Renal pelvis (tissue), 12 donors: Measurements from ENCODE around the gene TRRAP. TPM values are rescaled to one million over a fixed set of nuclear protein-coding genes. Genes with fewer than 3 reads are reported as not detected.
"Not testable (repeated sequence)": the region's sequence is repeated elsewhere in the genome, so short reads cannot be mapped to it uniquely, and the experiment has no call there.

Experiments used
- DNase-seq: peaks from one replicate; pipeline ENCODE4 v3.0.0-alpha.2; 2013
- long read RNA-seq, 16 experiments: transcript quantifications; one replicate each; lab custom pipeline, GENCODE V29; 2026
- polyA plus RNA-seq, 3 donors: library from polyadenylated mRNA; unstranded; fragments of 120-200 nt; gene quantifications; one replicate each; pipeline ENCODE4 v1.2.1, GENCODE V29; 2013; ENCODE audit not compliant: insufficient read length in 3 of 3

TRRAP gene
- polyA plus RNA-seq, result 10 to 100 TPM; 42.0 to 49.6 (median 46.3) TPM
- long read RNA-seq, donor 1, partial matches to known transcripts, result 10 of 10 reads
- long read RNA-seq, donor 1, other reads (novel, unspliced or antisense), result 0 of 10 reads
- long read RNA-seq, donor 2, partial matches to known transcripts, result 6 of 6 reads
- long read RNA-seq, donor 2, other reads (novel, unspliced or antisense), result 0 of 6 reads
- long read RNA-seq, donor 3, partial matches to known transcripts, result 5 of 5 reads
- long read RNA-seq, donor 3, other reads (novel, unspliced or antisense), result 0 of 5 reads
- long read RNA-seq, donor 4, result 0 reads
- long read RNA-seq, donor 5, result 0 reads
- long read RNA-seq, donor 6, partial matches to known transcripts, result 17 of 17 reads
- long read RNA-seq, donor 6, other reads (novel, unspliced or antisense), result 0 of 17 reads
- long read RNA-seq, donor 7, partial matches to known transcripts, result 15 of 15 reads
- long read RNA-seq, donor 7, other reads (novel, unspliced or antisense), result 0 of 15 reads
- long read RNA-seq, donor 8, result 0 reads
- long read RNA-seq, donor 9, partial matches to known transcripts, result 17 of 17 reads
- long read RNA-seq, donor 9, other reads (novel, unspliced or antisense), result 0 of 17 reads
- long read RNA-seq, donor 10, partial matches to known transcripts, result 5 of 5 reads
- long read RNA-seq, donor 10, other reads (novel, unspliced or antisense), result 0 of 5 reads
- long read RNA-seq, donor 11, partial matches to known transcripts, result 6 of 6 reads
- long read RNA-seq, donor 11, other reads (novel, unspliced or antisense), result 0 of 6 reads
- long read RNA-seq, donor 12, partial matches to known transcripts, result 29 of 29 reads
- long read RNA-seq, donor 12, other reads (novel, unspliced or antisense), result 0 of 29 reads
- long read RNA-seq, donor 13, partial matches to known transcripts, result 0 of 1 reads
- long read RNA-seq, donor 13, other reads (novel, unspliced or antisense), result 0 of 1 reads
- long read RNA-seq, donor 14, partial matches to known transcripts, result 40 of 41 reads
- long read RNA-seq, donor 14, other reads (novel, unspliced or antisense), result 0 of 41 reads
- long read RNA-seq, donor 15, partial matches to known transcripts, result 18 of 18 reads
- long read RNA-seq, donor 15, other reads (novel, unspliced or antisense), result 0 of 18 reads
- long read RNA-seq, donor 16, partial matches to known transcripts, result 6 of 6 reads
- long read RNA-seq, donor 16, other reads (novel, unspliced or antisense), result 0 of 6 reads

- DNase-seq, result peak; percentile 76
Measured at GRCh38 chr7:98878365-98879197, at the start of gene TRRAP. Gene TRRAP (plus strand): TSS chr7:98878532. CDS start chr7:98881151, 2,619 bp downstream.

- DNase-seq, result no peak
Measured at GRCh38 chr7:98830972-98831548, 47.3 kb upstream of the TRRAP start.

- no peak for DNase-seq
Measured at GRCh38 chr7:98831641-98832221, 46.6 kb upstream of the TRRAP start.

GRCh38 chr7:98833022-98833421 lies 45.3 kb upstream of the TRRAP start:
- no peak for DNase-seq

GRCh38 chr7:98834949-98835348 lies 43.4 kb upstream of the TRRAP start:
- no peak for DNase-seq

GRCh38 chr7:98836811-98837629 lies 41.3 kb upstream of the TRRAP start:
- peak; percentile 54 for DNase-seq

GRCh38 chr7:98837630-98837972 lies 40.7 kb upstream of the TRRAP start:
- no peak for DNase-seq

GRCh38 chr7:98840096-98840495 lies 38.2 kb upstream of the TRRAP start:
- DNase-seq, result no peak

- no peak for DNase-seq
Measured at GRCh38 chr7:98840722-98841121, 37.6 kb upstream of the TRRAP start.

GRCh38 chr7:98841179-98841997 lies 36.9 kb upstream of the TRRAP start:
- no peak for DNase-seq

- not testable (repeated sequence) for DNase-seq
Measured at GRCh38 chr7:98842552-98842951, 35.8 kb upstream of the TRRAP start.

GRCh38 chr7:98848918-98849317 lies 29.4 kb upstream of the TRRAP start:
- DNase-seq, result no peak

GRCh38 chr7:98852826-98853225 lies 25.5 kb upstream of the TRRAP start:
- no peak for DNase-seq

- DNase-seq, result peak; percentile 28
Measured at GRCh38 chr7:98855610-98856422, 22.5 kb upstream of the TRRAP start.

GRCh38 chr7:98860071-98860470 lies 18.3 kb upstream of the TRRAP start:
- DNase-seq, result no peak

- DNase-seq, result no peak
Measured at GRCh38 chr7:98862203-98862602, 16.1 kb upstream of the TRRAP start.

- DNase-seq, result no peak
Measured at GRCh38 chr7:98862716-98863420, 15.5 kb upstream of the TRRAP start.
